CD4-positive, alpha-beta T cell (primary cell): ENCODE results near the gene ATG4D. TPM values are rescaled to one million over a fixed set of nuclear protein-coding genes. Genes with fewer than 3 reads are reported as not detected.

Source experiments
- ATAC-seq: fragments of 200-7000 bp; cut with Tn5 transposase; one replicate; pipeline ENCODE4 v1.10.0; 2022; ENCODE audit warnings: mild to moderate bottlenecking; ENCODE audit not compliant: poor library complexity
- CTCF ChIA-PET: fragments of 350-600 bp; sonication (Branson Sonifier 250); formaldehyde crosslinking; loops from one replicate; lab custom pipeline; 2021; ENCODE audit warnings: antibody characterized with exemption, inconsistent platforms; lab: Charles Lee
- POLR2A ChIA-PET: fragments of 350-600 bp; sonication (Branson Sonifier 250); formaldehyde crosslinking; loops from one replicate; lab custom pipeline; 2021; ENCODE audit warnings: antibody characterized with exemption, inconsistent platforms; lab: Charles Lee
- DNase-seq, 14 experiments: peaks; one replicate each; pipeline ENCODE4 v3.0.0-alpha.2; 2013 to 2020; ENCODE audit warnings: mixed read lengths in 2 of 14
- H3K27ac ChIP-seq, 2 donors: one replicate each; pipeline versions ENCODE4 v1.5.1 to v1.7.0; 2013; ENCODE audit warnings: low read length in 2 of 2, low read depth in 1 of 2, mild to moderate bottlenecking in 1 of 2
- H3K27me3 ChIP-seq, 2 experiments: 1 replicate in 1 of 2; 2 replicates in 1 of 2; pipeline versions ENCODE4 v1.6.1 to v1.7.0; 2013; ENCODE audit warnings: low read length in 2 of 2, control low read depth in 1 of 2, mild to moderate bottlenecking in 1 of 2, moderate library complexity in 1 of 2; ENCODE audit not compliant: insufficient read depth in 2 of 2, control insufficient read depth in 1 of 2
- H3K36me3 ChIP-seq: one replicate; pipeline ENCODE4 v1.6.1; 2013; ENCODE audit warnings: low read length, control low read depth; ENCODE audit not compliant: insufficient read depth
- H3K4me1 ChIP-seq: one replicate; pipeline ENCODE4 v1.6.1; 2013; ENCODE audit warnings: low read length, control low read depth; ENCODE audit not compliant: insufficient read depth
- H3K4me3 ChIP-seq: one replicate; pipeline ENCODE4 v1.5.1; 2013; ENCODE audit warnings: mild to moderate bottlenecking, low read length, moderate library complexity
- H3K9me3 ChIP-seq, 2 experiments: 1 replicate in 1 of 2; 2 replicates in 1 of 2; pipeline versions ENCODE4 v1.6.1 to v1.7.0; 2013; ENCODE audit warnings: low read length in 2 of 2, mild to moderate bottlenecking in 2 of 2, control low read depth in 1 of 2, moderate library complexity in 1 of 2; ENCODE audit not compliant: control insufficient read depth in 1 of 2, insufficient read depth in 1 of 2
- H3K27ac Mint-ChIP-seq: one replicate; pipeline ENCODE4 v1.8.0; 2020; ENCODE audit warnings: mixed read lengths
- H3K27me3 Mint-ChIP-seq: one replicate; pipeline ENCODE4 v1.8.0; 2021; ENCODE audit warnings: mixed read lengths
- H3K36me3 Mint-ChIP-seq: one replicate; pipeline ENCODE4 v1.8.0; 2021; ENCODE audit warnings: low read depth, mixed read lengths
- H3K4me1 Mint-ChIP-seq: one replicate; pipeline ENCODE4 v1.8.0; 2021; ENCODE audit warnings: low read depth, mixed read lengths
- H3K4me3 Mint-ChIP-seq: one replicate; pipeline ENCODE4 v1.8.0; 2020; ENCODE audit warnings: mild to moderate bottlenecking, mixed read lengths
- H3K9me3 Mint-ChIP-seq: one replicate; pipeline ENCODE4 v1.8.0; 2020; ENCODE audit warnings: mixed read lengths
- CTCF ChIP-seq: fragments of 200-600 bp; IDR thresholded peaks from one replicate; pipeline ENCODE4 v1.8.0; 2022; ENCODE audit warnings: antibody characterized with exemption, mild to moderate bottlenecking
- intact Hi-C, 2 experiments: fragments of 100-400 bp; cut with DNase I in 1 of 2; cut with micrococcal nuclease in 1 of 2; formaldehyde crosslinking; loops; one replicate each; pipeline versions ENCODE4 v1.15.1 to v1.9.0; 2023 to 2025; cut with DNase I, micrococcal nuclease
- total RNA-seq, 174 experiments: library from RNA in 2 of 174; stranded (reverse) in 2 of 174; gene quantifications; one replicate each; pipeline ENCODE4 v1.2.3 and lab custom pipeline; 2021 to 2026

Gene ATG4D
- total RNA-seq, 2 experiments from 2014 or later = 81.1 to 84.6 TPM

- DNase-seq (no peak), ATAC-seq (no peak)
- ChIA-PET POLR2A (interaction anchor here (0.6 kb wide), 1 partner anchor 22 kb away, joined by 3 read pairs; no protein-coding TSS in a partner anchor), CTCF (interaction anchor here (1.3 to 1.4 kb wide), 2 partner anchors 34 to 69 kb away, joined by 3 to 5 read pairs; no protein-coding TSS in a partner anchor)
- Mint-ChIP-seq H3K4me1 (peaks cover 11% of the 10 kb centered on the region), H3K27me3 (no peaks in the 10 kb centered on the region), H3K36me3 (no peaks in the 10 kb centered on the region), H3K4me3 (no peak overlapping the region), H3K27ac (no peak overlapping the region), H3K9me3 (no peaks in the 10 kb centered on the region)
- intact Hi-C loops = no loop called here
- H3K27me3 ChIP-seq = no peaks in the 10 kb centered on the region
- peaks cover 9% of the 10 kb centered on the region for H3K4me1 ChIP-seq
- H3K4me3 ChIP-seq = no peak overlapping the region
- no peaks in the 10 kb centered on the region for H3K9me3 ChIP-seq
- H3K27ac ChIP-seq = no peak overlapping the region
- TF ChIP-seq CTCF = no peak
- no peaks in the 10 kb centered on the region for H3K36me3 ChIP-seq
Measured at GRCh38 chr19:10575011-10575716, 31.5 kb downstream of the ATG4D start.

GRCh38 chr19:10577951-10578350, 34.2 kb downstream of the ATG4D start:
- Histone ChIP-seq H3K27me3 (no peaks in the 10 kb centered on the region), H3K4me3 (no peak overlapping the region), H3K36me3 (no peaks in the 10 kb centered on the region), H3K9me3 (no peaks in the 10 kb centered on the region), H3K4me1 (peaks cover 9% of the 10 kb centered on the region), H3K27ac (no peak overlapping the region)
- Mint-ChIP-seq H3K4me1 (peaks cover 7% of the 10 kb centered on the region), H3K4me3 (no peak overlapping the region), H3K27ac (no peak overlapping the region), H3K27me3 (no peaks in the 10 kb centered on the region), H3K9me3 (no peaks in the 10 kb centered on the region), H3K36me3 (no peaks in the 10 kb centered on the region)
- intact Hi-C loops = no loop called here
- DNase-seq (no peak), ATAC-seq (no peak)
- CTCF ChIA-PET = no interaction called here
- POLR2A ChIA-PET = no interaction called here
- no peak for TF ChIP-seq CTCF

DNA sequence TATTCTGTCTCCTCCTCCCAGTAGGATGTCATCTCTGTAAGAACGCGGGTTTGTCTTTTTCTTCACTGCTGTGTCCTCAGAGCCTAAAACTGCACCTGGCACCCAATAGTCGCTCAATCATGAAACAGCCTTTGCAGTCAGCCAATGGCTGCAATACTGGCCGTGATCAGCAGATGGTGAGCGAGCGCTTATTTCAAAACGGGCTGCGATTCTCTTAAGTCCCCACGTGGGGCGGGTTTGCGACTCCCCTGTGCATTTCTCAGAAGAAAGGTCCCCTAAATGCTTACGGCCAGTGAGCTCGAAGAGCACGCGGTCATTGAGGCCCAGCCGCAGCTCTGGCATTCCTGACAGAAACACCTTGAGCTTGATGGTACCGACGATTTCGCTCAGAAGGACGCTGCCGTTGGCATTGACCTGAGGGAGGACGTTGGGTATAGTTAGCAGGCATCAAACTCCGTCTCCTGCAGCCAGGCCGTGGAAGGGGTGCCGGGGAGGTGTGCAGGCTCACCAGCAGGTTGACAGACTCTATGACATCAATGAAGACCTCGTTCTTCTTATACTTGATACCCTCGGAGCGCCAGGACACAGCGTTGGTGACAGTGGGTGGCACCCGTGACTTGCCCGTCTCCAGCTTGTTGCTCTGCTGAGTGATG, 37.4 kb downstream of the ATG4D start:
- no peaks in the 10 kb centered on the region for H3K9me3 ChIP-seq
- peak; percentile 97 for ATAC-seq
- intact Hi-C loops = loop anchor here (1.0 to 2.0 kb wide), 4 partner anchors 22 to 118 kb away; no protein-coding TSS in a partner anchor
- no peak overlapping the region for H3K27ac Mint-ChIP-seq
- no peaks in the 10 kb centered on the region for H3K36me3 Mint-ChIP-seq
- H3K27me3 Mint-ChIP-seq = no peaks in the 10 kb centered on the region
- peaks cover 18% of the 10 kb centered on the region for H3K4me1 ChIP-seq
- H3K36me3 ChIP-seq = no peaks in the 10 kb centered on the region
- peak; percentile 81 to 95 (median 89) for DNase-seq
- H3K4me1 Mint-ChIP-seq = peaks cover 25% of the 10 kb centered on the region
- peak; percentile 99 for TF ChIP-seq CTCF
- CTCF ChIA-PET = interaction anchor here (0.6 to 4.1 kb wide), 28 partner anchors 8 to 995 kb away, joined by 3 to 132 read pairs (median 5); partner anchors contain the start of genes DNM2 and QTRT1
- no peak overlapping the region for H3K4me3 Mint-ChIP-seq
- no peaks in the 10 kb centered on the region for H3K9me3 Mint-ChIP-seq
- POLR2A ChIA-PET = interaction anchor here (0.7 to 3.0 kb wide), 11 partner anchors 12 to 120 kb away, joined by 3 to 36 read pairs (median 4); partner anchors contain the start of gene QTRT1
- H3K4me3 ChIP-seq = no peak overlapping the region
- no peaks in the 10 kb centered on the region for H3K27me3 ChIP-seq
- H3K27ac ChIP-seq = no peak overlapping the region
